HG03432 (cell line): ENCODE measurements around the gene GSK3B.

Experiments
- ATAC-seq: cut with Tn5 transposase; IDR thresholded peaks from one replicate; pipeline ENCODE4 v1.9.1; 2021; ENCODE audit warnings: mild to moderate bottlenecking, moderate library complexity; ENCODE audit not compliant: unreplicated experiment

GSK3B gene

DNA sequence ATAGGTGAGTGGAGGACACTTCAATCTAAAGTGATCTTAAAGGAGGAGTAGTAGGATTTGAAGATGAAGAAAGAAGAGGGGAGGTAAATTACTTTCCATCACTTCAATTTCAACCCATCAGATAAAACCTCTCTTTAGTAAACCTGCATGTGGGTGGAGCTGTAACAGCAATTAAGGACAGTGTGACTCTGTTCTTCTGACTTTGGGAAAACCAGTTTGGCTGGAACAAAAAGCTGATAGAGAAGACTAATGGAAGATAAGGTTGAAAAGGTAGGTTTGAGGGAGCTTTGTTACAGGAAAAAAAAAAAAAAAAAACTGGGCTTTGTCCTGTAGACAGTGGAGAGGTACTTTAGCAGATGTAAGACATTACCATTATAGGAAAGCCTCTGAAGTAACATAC lies 4.5 kb upstream of the GSK3B start:
- no peak for ATAC-seq

DNA sequence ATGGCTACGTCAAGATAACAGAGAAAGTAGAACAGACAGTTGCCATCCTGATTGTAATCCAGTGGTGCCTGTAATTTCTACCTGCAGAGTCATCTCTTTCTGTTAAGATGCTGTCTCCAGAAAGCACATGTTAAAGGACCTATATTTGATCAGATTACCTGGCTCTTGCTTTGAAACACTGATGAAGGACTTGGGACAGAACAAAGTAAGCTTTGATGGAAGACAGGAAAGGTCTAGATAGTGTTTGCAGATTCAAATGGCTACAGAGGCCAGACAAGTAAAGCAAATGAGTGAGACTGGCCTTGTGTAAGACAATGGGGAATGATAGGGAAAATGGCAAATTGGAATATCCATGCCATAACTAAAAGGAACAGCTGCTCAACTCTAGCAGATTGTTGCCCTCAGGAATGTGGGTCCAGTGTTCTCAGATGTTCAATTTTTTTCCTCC lies 1.8 kb upstream of the GSK3B start:
- ATAC-seq, result no peak

DNA sequence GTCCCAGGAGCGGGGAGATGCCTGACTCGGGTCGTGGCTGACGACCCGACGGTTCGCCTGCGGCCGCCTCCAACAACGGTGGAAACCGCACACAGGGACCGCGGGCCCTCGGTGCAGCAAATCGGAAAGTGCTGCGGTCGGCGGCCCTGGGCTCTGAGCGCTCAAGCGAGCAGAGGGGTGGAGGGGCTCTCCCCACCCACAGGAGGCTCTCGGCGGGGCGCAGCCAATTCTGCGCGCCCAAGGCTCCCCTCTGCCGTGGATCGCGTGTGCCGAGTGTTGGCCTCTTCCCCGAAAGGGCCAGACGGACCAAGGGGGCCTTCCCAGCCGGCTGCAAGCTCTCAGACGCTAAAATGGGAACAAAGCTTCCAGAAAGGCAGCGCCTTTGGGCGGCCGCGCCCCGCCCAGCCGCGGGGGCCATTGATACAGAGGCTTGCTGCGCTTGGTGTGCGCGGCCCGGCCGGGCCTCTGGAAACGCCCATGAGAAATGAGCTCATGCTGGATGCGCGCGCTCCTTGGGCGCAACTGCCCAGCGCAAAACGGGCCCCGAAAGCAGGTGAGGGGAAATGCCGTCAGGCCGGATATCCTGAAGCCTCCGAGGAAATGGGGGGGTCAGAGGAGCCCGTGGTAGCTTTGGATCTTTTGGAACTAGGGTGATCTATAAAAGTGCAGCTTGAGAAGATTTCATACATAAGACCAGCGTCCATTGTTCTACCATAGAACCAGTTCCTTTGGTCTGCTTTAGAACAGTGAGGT lies 1.2 kb upstream of the GSK3B start:
- peak; percentile 51 for ATAC-seq

DNA sequence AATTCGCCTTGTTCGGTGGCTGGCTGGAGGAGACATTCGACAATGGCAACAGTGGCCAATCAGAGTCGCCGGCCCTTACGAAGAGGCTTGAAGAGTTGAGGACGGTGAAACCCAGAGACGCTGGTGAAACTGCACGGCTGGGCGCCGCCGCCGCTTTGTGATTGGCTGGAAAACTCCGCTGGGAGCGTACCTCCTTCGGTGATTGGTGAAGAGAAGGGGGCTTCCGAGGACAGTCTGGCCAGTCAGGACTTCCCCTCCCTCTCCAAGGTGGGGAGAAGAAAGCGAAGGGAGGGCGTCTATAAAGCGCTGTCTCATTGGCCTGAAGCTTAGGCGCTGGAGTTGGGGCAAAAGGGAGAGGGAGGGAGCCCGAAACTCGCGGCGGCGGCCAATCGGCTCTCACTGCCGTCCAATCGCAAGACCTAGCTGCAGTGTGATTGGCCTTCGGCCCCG lies 554 bp upstream of the GSK3B start:
- peak; percentile 74 for ATAC-seq

DNA sequence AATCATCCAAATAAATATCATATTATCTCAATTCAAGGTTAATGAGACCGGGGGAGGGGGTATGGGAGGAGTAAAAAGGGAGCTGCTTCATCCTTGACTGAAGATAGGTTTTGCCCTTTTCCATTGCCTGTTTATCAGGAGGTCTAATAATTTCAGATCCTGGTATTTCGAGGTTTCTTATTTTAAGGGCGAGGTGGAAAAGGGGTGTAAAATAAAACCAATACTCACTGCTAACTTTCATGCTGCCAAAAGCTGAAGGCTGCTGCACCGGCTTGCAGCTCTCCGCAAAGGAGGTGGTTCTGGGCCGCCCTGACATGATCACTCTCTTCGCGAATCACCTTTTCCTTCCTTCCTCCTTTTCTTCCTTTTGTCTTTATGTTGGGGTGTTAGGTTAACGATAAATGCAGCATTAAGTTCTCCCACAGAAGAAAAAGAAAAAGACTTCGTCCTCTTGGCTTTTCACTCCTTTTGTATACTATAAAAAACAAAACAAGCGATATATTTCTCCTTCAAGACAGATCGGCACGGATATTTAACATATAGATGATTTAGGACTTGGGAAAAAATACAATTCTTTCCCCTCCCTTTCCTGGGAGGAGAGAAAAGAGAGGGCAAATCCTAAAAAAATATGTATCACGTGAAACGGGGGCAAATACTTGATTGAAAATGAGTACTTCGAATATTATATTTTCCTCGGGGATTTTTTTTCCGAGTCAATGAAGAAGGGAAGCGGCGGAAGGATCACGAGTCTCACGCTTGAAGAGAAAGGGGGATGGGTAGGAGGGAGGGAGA lies 932 bp downstream of the GSK3B start:
- no peak for ATAC-seq

DNA sequence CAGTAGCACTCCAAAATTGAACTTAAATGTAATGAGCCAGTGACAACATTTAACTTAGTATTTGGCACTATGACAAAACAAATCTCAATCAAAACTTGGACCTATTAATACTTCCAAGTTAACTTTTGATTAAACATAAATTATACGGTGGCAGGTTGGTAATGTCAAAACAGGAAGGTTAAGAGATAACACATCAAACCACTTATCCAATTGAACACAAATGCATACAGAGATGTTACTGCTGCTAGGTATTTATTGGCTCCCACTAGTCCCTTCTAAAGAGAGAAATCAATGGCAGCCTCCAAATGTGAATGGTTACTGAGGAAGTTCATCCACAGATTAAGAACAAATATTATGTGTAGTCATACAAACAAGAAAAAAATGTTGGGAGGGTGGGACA lies 1.8 kb downstream of the GSK3B start:
- no peak for ATAC-seq

DNA sequence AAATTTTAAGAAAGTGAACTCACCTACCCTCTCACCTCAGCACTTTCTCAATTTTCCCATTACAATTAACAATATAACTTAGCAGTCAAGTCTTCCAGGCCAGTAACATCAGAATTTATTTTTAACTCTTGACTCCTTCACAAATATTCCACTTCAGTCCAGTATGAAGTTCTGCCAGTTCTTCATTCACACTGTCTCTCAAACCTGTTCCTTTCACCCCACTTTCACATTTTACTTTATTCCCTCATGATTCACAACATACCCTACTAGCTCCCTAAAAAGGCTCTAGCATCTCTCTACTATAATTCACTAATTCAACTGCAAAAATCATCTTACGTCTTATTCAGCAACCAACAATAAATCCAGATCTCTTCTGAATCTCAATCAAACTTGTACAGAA lies 3.8 kb downstream of the GSK3B start:
- ATAC-seq, result no peak

DNA sequence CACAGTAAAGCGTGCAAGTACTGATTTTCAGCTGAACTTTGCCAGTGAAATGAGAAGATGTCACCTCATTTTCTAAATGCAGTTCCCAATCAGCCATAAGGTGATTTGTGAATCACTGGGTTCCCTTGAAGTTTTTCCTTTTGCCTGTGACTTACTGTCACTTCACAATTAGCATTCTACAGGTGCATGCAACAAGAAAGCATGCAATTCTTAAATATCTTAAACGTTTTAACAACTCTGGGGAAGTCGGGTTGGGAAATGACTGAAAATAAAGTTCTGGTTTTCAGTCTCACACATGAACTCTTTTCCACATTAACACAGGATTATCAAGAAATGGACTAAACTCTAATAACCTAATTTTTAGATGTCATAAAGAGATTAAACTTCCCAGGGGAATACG lies 5.2 kb downstream of the GSK3B start:
- ATAC-seq, result no peak

DNA sequence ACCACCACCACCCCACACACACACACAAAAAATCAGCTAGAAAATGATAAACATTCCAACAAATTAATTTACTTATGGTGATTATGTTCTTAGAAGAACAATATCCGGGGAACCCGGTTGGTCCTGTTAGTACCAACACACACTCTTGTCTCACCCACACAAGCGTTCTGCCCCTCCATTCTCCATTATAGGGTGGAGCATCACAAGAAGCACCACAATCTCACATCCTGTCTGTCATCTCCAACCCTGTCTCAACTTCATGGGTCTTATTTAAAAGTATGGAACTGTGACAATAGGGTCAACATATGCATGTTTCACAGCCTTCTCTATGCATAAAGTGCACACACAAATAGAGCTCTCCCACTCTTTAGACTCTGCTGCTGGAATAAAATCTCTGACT lies 5.6 kb downstream of the GSK3B start:
- ATAC-seq, result no peak

DNA sequence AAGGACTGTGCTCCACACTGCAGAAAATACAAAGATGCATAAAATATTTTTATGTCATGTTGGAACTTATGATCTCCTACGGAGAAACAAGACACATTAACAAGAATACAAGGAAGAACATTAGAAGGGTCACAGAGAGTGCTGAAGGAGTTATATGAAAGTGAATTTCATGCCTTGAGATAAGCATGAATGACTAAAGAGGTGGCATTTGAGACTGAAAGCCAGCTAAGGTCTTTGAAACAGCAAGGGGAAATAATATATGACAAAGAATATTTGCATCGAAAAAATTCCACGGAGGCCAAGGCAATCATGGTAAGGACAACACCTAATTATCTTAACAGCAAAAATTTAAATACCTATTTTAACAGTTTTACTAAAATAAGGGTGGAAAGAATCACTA lies 12.5 kb downstream of the GSK3B start:
- peak; percentile 69 for ATAC-seq

DNA sequence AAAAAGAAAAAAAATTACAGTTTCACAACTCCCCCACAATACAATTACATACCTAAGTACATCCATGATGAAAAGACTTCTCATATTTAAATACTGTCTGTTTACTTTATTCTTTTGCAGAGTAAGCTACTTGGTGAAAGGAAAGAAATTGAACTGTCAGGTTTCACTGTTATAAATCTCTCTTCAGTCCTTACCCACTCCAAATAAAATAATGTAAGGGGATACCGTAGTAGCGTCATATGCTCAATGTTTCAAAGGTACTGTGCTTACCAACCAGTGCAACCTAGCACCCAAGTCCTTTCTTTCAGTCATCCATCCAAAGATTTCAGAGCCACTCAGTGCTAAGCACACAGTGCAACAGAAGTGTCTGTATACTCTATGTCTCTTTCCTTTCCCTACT lies 13.4 kb downstream of the GSK3B start:
- ATAC-seq, result no peak

DNA sequence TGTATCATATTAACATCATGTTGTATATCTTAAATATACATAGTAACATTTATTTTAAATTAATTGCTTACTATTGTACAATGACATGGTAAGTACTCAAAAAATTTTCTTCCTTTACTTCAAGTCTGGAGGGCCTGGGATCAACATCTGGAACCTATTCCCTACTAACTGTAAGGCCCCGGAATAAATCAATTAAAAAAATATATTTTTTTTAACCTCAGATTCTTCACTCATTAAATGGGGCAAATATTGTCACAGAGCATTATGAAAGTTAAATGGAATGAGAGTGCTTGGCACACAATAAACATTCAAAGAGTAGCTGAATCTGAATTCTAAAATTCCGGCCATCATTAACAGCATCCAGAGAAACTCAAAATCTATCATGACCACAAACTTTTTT lies 16.5 kb downstream of the GSK3B start:
- no peak for ATAC-seq

DNA sequence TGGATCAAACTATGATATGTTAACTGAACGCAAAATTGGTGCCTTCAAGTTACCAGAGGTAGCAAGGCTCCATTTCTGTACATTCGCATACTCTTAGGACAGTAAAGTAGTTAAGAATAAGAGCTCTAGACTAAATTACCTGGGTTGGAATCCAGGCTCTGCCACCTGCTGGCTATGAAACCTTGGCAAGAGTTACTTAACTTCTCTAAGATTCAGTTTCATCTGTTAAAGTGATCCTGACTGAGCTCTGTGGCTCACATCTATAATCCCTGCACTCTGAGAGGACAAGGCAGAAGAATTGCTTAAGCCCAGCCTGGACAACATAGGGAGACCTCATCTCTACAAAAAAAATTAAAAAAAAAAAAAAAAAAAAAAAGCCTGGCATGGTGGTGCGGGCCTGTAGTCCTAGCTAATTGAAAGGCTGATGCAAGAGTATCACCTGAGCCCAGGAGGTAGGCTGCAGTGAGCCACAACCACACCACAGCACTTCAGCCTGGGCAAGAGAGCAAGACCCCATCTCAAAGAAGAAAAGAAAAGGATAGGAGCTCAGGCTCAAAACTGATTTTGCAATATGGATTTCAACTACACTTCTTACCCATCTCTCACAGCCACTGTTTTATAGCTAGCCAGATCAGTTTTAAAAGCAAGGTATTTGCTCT lies 21.3 kb downstream of the GSK3B start:
- ATAC-seq, result no peak

DNA sequence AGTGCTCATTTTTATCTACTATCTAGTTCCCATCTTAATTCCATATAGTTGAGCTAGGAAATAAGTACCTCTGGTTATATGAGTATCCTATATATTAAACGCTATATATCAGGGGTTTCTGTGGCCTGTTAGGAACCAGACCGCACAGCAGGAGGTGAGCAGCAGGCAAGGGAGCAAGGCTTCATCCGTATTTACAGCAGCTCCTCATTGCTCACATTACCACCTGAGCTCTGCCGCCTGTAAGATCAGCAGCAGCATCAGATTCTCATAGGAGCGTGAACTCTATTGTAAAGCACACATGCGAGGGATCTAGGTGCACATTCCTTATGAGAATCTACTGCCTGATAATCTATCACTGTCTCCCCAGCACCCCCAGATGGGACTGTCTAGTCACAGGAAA lies 23.0 kb downstream of the GSK3B start:
- ATAC-seq, result no peak

DNA sequence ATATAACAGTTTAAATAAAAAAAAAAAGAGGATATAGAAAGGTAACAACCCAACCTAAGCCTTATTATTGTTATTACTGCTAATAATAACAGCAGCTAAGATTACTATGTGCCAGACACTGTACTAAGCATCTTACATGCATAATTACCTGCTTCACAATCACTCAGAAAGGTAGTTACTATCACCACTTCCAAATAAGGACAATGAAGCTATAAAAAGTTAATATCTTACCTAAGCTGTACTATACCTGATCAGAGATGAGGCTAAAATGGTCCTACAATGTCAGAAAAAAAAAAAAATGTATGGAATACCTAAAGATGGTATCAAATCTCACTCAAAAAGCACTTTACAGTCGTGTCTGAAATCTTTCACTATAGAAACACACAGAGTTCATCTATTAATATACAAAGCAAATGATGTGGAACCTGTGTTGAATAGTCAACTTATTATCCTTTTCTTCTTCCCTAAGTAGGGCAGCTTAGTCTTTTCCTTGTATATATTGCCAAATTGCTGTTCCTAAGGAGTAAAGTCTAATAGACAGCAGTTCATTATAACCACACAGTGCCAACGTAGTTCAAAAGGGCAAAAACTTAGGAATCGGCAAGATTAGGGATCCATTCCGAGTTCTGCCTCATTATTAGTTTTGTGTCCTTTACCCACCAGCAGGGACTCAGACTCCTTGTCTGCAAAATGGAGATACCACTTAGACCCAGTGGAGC lies 23.8 kb downstream of the GSK3B start:
- ATAC-seq, result no peak

DNA sequence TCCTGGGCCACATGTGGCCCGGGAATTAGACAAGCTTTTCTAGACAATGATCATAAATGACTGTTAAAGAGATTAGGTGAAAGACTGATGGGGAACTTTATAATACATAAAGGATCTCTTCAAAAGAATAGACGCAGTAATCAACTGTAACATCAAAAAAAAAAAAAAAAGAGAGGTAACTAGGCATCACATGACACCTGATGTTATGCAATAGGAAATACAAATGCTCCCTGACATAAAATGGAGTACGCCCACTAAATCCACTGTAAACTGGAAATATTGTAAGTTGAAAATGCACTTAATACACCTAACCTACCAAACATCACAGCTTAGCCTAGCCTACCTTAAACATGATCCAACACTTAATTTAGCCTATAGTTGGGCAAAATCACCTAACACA lies 27.2 kb downstream of the GSK3B start:
- no peak for ATAC-seq

DNA sequence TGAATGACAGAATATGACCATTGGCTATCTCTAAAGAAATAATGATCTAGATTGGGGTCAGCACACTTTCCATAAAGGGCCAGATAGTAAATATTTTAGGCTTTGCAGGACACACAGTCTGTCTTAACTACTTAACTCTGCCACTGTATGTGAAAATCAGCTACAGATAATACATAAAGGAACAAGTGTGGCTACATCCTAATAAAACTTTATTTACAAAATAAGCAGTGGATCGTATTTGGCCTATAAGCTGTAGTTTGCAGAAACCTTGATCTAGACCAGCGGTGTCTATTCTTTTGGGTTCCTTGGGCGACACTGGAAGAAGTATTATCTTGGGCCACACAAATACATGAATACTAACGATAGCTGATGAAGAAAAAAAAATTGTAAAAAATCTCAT lies 27.6 kb downstream of the GSK3B start:
- no peak for ATAC-seq

DNA sequence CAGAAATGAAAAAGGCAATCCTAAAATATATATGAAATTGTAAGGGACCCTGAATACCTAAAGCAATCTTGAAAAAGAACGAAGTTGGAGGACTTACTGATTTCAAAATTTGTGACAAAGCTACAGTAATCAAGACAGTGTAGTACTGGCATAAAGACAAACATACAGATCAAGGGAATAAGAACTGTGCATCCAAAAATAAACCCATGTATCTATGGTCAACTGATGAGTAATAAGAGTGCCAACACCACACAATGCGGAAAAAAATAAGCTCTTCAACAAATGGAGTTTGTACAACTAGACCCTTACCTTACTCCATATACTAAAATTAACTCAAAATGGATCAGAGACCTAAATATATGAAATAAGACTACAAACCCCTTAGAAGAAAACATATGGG lies 29.6 kb downstream of the GSK3B start:
- ATAC-seq, result no peak

DNA sequence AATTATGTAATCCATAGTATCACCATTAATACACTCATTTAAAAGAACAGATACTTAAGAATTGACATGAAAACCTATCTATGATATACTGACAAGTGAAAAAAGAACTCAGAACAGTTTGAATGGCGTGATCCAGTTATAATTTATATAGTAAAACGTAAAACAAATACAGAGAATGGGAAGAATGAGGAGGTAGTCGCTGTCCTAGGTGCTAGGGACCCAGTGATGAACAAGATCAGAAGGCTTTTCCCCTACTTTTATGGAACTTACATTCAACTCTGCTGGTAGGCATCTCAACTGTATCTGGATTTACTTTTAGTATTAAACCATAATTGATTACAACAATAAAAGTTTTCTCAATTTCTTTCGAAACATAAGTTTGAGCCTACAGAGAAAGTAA lies 31.8 kb downstream of the GSK3B start:
- ATAC-seq, result no peak

DNA sequence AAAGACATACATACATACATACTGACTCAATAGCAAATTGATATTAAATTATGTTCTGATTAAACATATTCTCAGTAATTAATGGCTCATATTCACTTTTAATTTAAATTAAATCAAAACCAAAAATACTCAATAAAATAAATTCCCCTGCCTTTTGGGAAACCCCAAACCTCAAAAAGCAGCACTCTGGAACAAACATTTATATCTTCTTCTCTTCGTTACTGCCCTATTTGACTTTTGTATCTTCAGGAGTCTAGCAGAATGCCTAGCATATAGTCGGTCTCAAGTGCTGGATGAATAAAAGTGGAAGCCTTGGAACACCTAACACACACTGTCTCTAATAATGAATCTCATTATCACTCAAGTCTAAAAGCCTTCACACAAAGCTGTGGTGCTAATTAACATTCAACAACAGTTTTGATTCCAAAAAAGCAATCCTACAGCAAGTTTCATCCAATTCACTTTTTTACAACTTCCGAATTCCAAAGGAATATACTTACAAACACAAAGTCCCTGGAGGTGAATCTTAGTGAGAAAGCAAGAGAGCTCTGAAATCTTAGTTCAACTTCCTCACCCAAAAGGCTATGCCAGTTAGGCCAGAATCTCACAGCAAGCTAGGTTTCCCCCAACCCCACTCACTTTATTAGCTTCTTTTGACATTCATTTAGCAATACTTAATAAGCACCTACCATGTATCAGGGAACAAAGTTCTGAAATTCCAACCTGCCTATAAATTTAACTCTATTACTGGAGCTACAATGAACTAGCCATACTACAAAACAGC lies 35.0 kb downstream of the GSK3B start:
- ATAC-seq, result no peak
